GM20431 (cell line): ENCODE data around the gene YPEL5.
"Not testable (repeated sequence)": the region's sequence is repeated elsewhere in the genome, so short reads cannot be mapped to it uniquely, and the experiment has no call there.

ENCODE experiments used
- in situ Hi-C: fragments of 300-500 bp; cut with MseI, MboI; formaldehyde crosslinking; loops from one replicate; pipeline ENCODE4 v1.15.0; 2020; ENCODE audit warnings: low sequenced_read_pairs; ENCODE audit not compliant: unreplicated experiment

Gene YPEL5

DNA sequence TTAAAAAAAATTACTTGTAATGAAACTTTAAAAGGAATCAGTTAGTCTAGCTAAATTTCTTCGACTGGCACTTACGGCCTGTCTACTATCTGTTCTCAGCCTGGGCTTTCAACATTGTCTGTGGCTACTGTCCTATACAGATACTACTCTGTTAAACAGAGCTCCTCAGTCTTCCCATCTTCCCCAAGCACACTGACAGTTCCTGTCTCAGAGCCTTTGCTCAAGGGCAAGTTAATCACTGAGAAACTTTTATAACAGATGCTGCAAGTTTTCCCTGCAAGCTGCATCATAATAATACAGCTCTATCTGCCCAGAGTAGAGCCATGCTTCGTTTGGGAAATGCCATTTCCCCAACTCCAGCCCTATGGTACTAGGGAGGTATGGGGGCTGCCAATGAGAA lies 11.3 kb upstream of the YPEL5 start:
- in situ Hi-C loops = no loop called here

GRCh38 chr2:30136764-30137444 lies 9.9 kb upstream of the YPEL5 start:
- in situ Hi-C loops = no loop called here

GRCh38 chr2:30139131-30139870 lies 7.5 kb upstream of the YPEL5 start:
- in situ Hi-C loops = no loop called here

DNA sequence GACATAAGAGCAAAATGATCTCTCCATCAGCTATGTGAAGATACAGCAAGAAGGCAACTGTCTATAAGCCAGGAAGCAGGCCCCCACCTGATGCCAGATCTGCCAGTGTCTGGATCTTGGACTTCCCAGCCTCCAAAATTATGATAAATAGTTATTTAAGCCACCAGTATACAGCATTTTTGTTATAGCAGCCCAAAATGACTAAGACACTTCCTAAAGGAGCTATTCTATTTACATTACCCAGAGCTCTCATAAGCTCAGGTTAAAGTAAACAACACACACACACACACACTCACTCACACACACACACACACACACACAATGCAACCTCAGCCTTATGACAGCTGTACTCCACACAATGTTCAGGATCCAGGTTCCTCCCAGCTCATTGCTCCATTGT lies 5.7 kb upstream of the YPEL5 start:
- in situ Hi-C loops = no loop called here

DNA sequence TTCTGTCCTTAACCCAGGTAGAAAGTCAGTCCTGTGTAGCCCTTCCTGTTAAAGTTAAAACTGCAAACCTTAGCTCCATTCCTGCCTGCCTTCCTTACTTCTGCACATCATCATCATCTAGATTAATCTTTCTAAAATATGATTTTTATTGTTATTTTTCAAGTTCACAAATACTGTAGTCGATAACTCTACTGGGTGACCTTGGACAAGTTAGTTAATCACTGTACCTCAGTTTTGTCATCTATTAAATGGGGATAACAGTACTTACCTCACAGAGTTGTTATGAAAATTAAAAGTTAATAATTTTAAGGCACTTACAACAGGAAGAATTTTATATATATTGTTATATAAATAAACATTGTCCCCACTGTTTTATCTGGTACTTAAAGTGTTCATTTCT lies 2.5 kb upstream of the YPEL5 start:
- in situ Hi-C loops = no loop called here

DNA sequence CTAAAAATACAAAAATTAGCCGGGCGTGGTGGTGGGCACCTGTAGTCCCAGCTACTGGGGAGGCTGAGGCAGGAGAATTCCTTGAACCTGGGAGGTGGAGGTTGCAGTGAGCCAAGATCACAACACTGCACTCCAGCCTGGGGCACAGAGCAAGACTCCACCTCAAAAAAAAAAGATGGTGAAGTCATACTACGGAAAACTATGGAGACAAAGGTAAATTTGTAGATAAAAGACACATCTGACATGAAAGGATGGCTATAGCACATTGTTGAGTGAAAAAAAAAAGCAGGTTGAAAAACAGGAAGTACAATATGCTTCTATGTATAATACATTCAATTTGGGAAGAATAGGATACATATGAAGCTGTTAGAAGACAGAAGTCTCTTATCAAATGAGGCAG lies 1.9 kb upstream of the YPEL5 start:
- in situ Hi-C loops = not testable (repeated sequence)

- in situ Hi-C loops = no loop called here
Measured at GRCh38 chr2:30145826-30146336, 926 bp upstream of the YPEL5 start.

GRCh38 chr2:30147196-30147714 lies 448 bp downstream of the YPEL5 start:
- in situ Hi-C loops = no loop called here

- in situ Hi-C loops = no loop called here
Measured at GRCh38 chr2:30147715-30148610, 1.2 kb downstream of the YPEL5 start.

- in situ Hi-C loops = no loop called here
Measured at GRCh38 chr2:30148850-30149249, 2.0 kb downstream of the YPEL5 start.

DNA sequence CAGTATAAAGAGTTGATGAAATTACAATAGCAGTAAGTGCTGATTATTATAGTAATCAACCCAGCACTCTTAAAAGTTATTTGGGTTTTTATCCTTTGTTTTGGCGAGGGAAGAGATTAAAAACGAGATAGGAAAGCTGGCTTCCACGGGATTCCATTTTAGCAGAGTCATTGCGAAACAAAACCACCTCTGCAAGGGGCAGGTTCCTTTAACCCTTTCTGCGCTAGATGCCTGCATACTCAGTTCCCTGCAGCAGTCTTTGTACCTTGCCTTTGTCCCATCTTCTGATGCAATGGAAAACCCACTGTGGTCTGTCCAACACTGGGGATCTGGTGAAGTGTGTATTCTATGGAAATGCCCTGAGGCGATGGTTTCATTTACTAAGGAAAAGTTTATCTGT lies 2.7 kb downstream of the YPEL5 start:
- in situ Hi-C loops = no loop called here

DNA sequence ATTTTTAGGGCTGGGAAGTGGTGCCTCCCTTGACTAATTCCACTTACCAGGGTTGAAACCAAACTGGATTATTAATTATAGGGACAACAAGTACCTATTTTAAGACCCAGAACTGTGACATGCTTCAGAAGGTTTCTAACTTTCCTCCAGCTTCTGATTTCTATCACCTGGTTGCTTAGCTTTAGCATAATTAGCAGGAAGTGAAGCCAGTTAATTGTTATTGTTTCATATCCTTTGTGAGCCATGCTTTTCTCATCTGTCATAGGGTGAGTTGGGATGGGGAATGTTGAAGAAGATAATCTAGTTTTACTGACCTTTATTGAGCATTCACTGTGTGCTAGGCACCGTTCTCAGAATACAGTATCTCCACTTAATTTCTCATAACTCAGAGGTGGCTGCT lies 3.2 kb downstream of the YPEL5 start:
- in situ Hi-C loops = no loop called here

DNA sequence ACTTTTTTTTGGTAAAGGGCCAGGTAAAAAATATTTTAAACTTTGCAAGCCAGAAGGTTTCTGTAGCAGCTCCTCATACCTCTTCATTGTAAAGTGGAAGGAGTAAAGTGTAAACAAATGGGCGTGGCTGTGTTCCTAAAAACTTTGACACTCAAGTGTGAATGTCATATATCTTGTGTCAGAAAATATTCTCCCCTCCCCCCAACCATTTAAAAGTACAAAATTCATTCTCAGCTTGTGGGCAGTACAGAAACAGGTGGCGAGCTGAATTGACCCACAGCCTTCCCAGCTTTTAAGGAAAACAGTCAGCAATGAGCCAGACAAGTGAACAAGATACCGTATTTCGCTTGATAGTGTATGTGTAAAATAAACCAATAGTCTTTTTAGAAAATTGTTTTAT lies 4.0 kb downstream of the YPEL5 start:
- in situ Hi-C loops = no loop called here

- in situ Hi-C loops = no loop called here
Measured at GRCh38 chr2:30152385-30152784, 5.6 kb downstream of the YPEL5 start.

GRCh38 chr2:30155202-30155601 lies 8.4 kb downstream of the YPEL5 start:
- in situ Hi-C loops = no loop called here

- in situ Hi-C loops = no loop called here
Measured at GRCh38 chr2:30155889-30156658, 9.3 kb downstream of the YPEL5 start.

GRCh38 chr2:30157616-30158015 lies 10.8 kb downstream of the YPEL5 start:
- in situ Hi-C loops = no loop called here

- in situ Hi-C loops = no loop called here
Measured at GRCh38 chr2:30159766-30160165, 13.0 kb downstream of the YPEL5 start.

- in situ Hi-C loops = no loop called here
Measured at GRCh38 chr2:30161929-30162706, 15.3 kb downstream of the YPEL5 start.
